GM21723 (cell line): ENCODE measurements around the gene PPP1R14C.
"Not testable (repeated sequence)": the region's sequence is repeated elsewhere in the genome, so short reads cannot be mapped to it uniquely, and the experiment has no call there.

ENCODE experiments used
- ATAC-seq: cut with Tn5 transposase; IDR thresholded peaks from one replicate; pipeline ENCODE4 v1.9.1; 2021; ENCODE audit warnings: mild to moderate bottlenecking, moderate library complexity; ENCODE audit not compliant: unreplicated experiment

The PPP1R14C gene

GRCh38 chr6:150165020-150165702, 22.3 kb downstream of the PPP1R14C start:
- ATAC-seq, result no peak

DNA sequence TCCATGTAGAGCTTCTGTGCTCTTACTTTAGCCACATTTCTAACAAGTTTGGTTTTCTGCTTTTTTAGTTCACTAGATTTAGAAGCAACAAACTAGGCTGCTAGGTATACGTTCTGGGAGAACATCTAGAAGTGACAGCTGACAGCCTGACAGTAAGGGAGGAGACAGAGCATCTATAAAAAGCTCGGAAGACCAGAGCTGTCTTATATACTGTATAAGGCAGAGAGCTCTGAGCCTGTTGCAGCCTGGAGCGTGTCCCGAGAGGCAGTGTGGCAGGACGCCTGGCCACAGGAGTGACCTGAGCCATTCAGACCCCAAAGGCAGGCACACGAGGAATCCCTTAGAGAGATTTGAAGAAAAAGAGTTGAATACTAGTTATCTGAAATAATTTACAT, 24.6 kb downstream of the PPP1R14C start:
- no peak for ATAC-seq

GRCh38 chr6:150169181-150169580, 26.3 kb downstream of the PPP1R14C start:
- ATAC-seq, result no peak

- ATAC-seq, result no peak
Measured at GRCh38 chr6:150169609-150170008, 26.8 kb downstream of the PPP1R14C start.

GRCh38 chr6:150172929-150173328, 30.1 kb downstream of the PPP1R14C start:
- ATAC-seq, result no peak

DNA sequence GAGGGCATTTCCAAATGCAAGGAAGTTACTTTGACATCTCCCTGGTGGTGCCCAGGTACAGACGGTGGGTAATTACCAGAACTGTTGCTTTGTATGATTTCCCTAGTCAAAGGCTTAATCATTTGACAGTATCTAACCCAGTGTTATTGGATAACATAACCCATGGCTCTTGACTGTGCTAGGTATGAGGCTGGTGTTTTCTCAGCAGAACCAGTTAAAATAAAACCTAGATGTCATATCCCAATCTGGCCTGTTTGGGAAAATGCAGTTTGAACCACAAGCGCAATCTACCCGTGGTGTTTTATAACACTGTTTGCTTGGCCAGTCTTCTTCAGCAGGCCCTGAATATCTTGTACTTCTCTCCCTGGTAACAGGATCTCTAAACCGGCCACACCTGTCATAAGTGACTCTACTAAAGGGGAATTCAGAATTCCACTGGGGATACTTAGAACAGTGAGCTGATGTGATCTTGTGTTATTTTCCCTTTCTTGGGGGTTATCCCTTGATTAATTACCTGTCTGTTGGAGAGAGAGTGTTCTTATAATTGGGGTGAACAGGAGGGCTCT, 32.8 kb downstream of the PPP1R14C start:
- ATAC-seq, result no peak

GRCh38 chr6:150176152-150176551, 33.3 kb downstream of the PPP1R14C start:
- ATAC-seq, result no peak

DNA sequence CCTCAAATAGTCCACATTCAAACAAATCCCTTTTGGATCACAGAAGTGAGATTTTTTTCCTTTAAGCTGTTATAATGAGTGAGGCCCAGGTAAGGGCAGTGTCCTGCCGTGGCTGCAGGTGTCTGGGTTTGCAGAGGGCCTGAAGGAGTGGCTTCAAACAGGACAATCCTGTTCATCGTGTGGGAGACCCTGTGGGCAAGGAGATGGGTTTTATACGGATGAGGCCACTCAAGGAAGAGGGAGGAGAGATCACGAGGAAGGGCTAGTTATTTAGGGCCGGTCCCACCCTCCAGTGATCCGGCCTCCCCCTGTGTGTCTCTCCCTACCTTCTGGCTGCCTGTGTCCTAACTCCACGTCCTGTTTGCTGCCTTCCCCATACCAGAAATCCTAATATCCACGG, 33.8 kb downstream of the PPP1R14C start:
- no peak for ATAC-seq

DNA sequence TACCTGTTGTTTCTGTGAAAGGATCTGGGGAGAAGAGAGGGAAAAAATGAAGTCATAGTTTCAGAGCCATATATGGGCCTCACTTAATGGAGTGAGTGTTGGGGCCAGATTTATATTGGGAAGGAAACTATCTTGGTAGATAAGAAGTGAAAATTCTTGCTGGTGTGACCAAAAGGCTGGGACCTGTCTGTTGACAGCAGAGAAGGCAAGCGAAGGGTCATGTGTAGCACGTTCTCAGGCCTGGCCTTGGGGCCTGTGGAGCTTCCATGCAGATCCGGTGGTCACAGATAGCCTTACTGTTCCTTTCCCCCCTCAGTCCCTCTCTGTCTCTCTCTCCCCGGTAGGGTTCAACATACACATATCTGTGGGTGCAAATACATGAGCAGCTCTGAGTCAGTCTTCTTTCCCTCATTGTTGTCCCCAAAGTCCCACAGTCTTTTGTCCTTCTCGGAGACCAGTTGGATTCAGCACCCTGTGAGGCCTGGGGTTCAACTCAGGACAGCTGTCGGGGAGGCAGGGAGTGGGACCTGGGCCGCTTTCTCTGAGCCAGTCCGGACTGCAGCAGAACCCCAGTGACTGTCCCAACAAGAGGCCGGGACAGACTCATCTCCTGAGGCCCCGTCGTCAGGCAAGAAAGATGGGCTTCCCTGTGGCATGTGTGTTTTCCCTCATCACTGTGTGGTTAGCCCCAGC, 34.6 kb downstream of the PPP1R14C start:
- no peak for ATAC-seq

GRCh38 chr6:150177952-150178520, 35.2 kb downstream of the PPP1R14C start:
- no peak for ATAC-seq

DNA sequence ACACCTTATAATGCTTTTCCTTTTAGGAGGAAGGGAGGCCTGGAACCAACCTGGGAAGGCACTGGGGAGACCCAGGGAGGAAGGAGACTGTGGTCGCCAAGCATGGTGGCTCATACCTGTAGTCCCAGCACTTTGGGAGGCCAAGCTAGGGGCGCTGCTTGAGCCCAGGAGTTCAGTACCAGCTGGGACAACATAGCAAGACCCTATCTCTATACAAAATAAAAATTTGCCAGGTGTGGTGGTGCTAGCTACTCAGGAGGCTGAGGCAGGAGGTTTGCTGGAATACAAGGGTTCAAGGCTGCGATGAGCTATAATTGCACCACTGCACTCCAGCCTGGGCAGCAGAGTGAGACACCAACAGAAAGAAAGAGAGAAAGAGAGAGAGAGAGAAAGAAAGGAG, 36.2 kb downstream of the PPP1R14C start:
- ATAC-seq, result no peak

GRCh38 chr6:150179907-150180424, 37.1 kb downstream of the PPP1R14C start:
- not testable (repeated sequence) for ATAC-seq

DNA sequence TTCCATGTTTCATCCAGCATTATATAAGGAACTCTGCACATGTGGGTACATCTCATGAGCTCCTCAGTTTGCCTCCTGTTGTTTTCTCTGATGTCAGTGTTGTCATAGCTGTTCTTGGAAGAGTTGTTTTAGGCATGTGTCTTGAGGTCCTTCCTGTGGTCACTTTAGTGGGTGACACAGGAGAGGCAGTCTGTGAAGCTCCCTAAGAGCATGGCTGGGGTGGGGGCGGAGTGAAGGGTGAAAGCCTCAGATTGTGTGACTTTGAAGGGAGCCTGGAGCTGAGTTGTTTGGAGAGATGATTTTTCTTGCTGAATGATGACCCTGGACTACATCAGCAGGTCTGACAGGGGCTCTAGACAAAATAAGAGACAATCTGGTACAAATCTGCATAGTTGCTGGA, 37.7 kb downstream of the PPP1R14C start:
- no peak for ATAC-seq

DNA sequence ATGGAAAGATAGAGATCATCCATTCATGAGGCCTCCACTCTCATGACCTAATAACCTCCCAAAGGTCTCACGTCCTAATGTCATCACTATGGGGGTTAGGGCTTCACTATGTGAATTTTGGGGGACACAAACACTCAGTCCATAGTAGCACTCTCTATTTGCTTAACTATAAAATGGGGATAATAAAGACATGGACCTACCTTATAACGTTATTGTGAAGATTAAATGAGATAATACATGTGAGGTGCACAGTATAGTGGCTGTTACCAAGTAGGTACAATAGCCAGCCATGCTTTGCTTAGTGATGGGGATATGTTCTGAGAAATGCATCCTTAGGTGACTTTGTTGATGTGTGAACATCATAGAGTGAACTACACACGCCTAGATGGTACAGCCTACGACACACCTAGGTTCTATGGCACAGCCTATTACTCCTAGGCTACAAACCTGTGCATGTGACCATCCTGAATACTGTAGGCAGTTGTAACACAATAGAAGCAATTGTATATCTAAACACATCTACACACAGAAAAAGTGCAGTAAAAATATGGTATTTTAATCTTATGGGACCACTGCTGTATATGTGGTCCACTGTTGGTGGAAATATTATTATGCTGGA, 39.7 kb downstream of the PPP1R14C start:
- ATAC-seq, result no peak

DNA sequence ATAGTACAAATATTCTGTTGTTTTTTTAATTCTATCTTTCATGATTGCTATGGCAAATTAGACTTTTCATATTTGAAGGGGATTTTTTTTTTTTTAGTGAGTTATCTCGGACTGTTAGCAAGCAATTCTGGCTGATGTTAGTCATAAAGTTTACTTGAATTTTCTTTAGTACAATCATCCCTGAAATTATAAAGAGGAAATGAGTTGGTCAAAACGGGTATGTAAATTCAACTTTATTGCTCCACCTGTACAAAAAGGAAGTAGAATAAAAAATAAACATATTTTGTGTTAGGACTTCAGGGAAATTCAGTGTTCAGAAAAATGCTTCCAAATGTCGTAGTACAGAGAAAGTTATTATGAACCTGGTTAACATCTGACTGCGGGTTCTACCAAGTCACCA, 40.3 kb downstream of the PPP1R14C start:
- ATAC-seq, result no peak

- ATAC-seq, result no peak
Measured at GRCh38 chr6:150183966-150184365, 41.1 kb downstream of the PPP1R14C start.

GRCh38 chr6:150184850-150185731, 42.2 kb downstream of the PPP1R14C start:
- ATAC-seq, result no peak

DNA sequence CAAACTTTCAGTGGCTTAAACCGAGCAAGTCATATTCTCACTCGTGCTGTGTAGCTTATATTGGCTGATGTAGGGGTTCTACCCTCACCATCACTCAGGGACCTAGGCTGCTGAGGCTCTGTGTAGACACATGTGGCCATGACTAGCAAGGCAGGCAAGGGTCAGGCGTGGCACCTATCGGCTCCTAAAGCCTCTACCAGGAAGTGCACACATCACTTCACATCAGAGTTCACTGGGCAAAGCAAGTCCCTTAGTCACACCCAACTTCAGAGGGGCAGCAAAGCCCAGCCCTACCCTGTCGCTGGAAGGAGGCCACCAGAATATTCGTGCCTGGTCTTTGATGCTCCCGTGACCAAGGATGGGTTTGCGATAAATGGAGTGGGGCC, 42.9 kb downstream of the PPP1R14C start:
- ATAC-seq, result no peak

GRCh38 chr6:150186129-150186898, 43.5 kb downstream of the PPP1R14C start:
- no peak for ATAC-seq

- not testable (repeated sequence) for ATAC-seq
Measured at GRCh38 chr6:150187433-150187832, 44.6 kb downstream of the PPP1R14C start.
